Cardiac fibroblast (primary cell): Measurements from ENCODE around the gene TIAL1.

Experiments
- DNase-seq, 2 donors: peaks; one replicate each; pipeline versions ENCODE4 v3.0.0 to v3.0.0-alpha.2; 2010; ENCODE audit warnings: low read depth in 2 of 2
- H3K4me3 ChIP-seq, 2 donors: replicated peaks in 1 of 2; 1 replicate in 1 of 2; 2 replicates in 1 of 2; pipeline ENCODE4 v1.5.1; 2011; ENCODE audit warnings: low read depth in 2 of 2, low read length in 2 of 2, mild to moderate bottlenecking in 2 of 2, moderate library complexity in 1 of 2
- CTCF ChIP-seq: IDR thresholded peaks from one replicate; pipeline ENCODE4 v1.5.1; 2011; ENCODE audit warnings: low read depth, mild to moderate bottlenecking, low read length, inconsistent platforms

The TIAL1 gene

DNA sequence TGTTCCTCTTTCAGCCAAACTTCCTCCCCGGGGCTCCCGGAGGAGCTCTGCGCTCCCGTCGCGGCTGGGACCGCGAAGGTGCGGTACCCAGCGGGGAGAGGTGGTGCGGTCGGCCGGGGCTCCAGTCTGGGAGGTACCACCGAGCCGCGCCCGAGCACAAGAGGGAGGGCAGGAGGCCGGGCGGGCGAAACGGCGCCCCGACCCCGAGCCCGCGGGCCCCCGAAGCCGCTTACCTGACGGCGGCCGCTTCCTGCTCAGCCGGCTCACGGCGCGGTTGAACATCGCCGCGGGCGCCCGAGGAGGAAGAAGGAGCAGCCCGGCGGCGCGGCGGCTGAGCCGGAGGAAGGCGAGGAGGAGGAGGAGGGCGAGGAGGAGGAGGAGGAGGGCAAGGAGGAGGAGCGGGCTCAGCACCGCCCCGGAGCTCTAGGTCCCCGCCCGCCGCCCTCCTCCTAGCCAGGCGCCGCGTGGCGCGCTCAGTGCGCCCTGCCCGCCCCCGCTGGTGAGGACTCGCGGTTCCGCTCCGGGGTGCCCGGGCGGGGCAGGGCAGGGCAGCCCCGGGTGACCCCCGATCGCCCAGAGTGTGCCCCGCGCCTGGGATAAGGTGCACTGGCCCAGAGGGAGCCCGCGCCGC is 54.3 kb downstream of the TIAL1 start, which contains the start of gene RGS10:
RGS10 (minus strand) TSS at position 363 of the 631 bp plus-strand sequence; CDS start at position 282, 81 bp downstream.
- DNase-seq: peak; percentile 73 to 79
- no peak for TF ChIP-seq CTCF
- H3K4me3 ChIP-seq: peak within 1 kb of the TSS; percentile 68 to 76

DNA sequence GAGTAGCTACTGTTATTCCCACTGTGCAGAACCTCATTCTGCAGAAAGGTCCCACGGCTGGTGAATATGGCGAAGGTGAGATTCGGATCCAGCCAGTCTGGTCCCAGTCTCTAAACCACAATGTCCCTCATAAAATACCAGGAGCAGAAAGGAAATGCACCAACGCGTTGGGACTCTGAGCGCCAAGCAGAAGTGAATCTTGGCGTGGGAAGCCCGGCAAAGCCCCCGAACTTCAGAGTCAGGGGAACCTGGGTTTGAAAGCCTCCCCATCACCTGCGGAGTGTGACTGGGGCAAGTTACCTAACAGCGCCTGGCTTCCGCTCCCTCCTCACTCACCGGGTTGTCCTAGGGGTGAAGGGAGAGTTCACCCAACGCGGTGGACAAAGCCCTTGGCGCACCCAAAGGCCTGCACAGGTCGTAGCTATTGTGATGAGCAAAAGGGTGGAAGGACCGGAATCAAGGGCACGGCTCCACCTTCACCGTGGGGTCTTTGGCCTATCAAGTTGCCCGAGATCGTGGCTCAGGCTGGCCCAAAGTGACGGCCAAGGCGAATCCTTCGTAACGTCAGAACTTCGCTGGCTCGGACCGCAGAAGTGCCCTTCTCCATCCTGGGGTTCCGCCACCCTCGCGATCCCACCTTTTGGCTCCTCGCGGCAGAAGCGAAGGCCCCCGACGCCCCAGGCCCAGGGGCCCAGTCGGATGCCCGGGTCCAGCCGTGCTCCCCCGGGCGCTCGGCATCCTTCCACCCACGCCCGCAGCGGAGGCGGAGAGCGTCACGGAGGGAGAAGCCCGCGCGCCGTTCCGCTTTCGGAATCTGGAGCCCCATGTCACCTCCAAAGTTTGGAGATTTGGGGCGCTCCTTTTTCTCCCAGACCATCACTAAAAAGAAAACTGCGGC is 55.1 kb downstream of the TIAL1 start:
- peak overlapping the region; percentile 68 to 76 for H3K4me3 ChIP-seq
- no peak for DNase-seq
- no peak for TF ChIP-seq CTCF

GRCh38 chr10:119541046-119541445 is 55.7 kb downstream of the TIAL1 start:
- TF ChIP-seq CTCF: no peak
- DNase-seq: peak; percentile 14 to 33
- peak overlapping the region in 1 of 2 donors; percentile 68 for H3K4me3 ChIP-seq

GRCh38 chr10:119540038-119540437 is 56.7 kb downstream of the TIAL1 start:
- TF ChIP-seq CTCF: no peak
- no peak overlapping the region for H3K4me3 ChIP-seq
- no peak for DNase-seq

- DNase-seq: no peak
- no peak overlapping the region for H3K4me3 ChIP-seq
- no peak for TF ChIP-seq CTCF
Observed at GRCh38 chr10:119539359-119539825, 57.4 kb downstream of the TIAL1 start.

- no peak for TF ChIP-seq CTCF
- no peak overlapping the region for H3K4me3 ChIP-seq
Observed at GRCh38 chr10:119538632-119539358, 58.0 kb downstream of the TIAL1 start.

More at GRCh38 chr10:119538632-119539358, 58.0 kb downstream of the TIAL1 start:
- peak in 1 of 2 donors; percentile 34 for DNase-seq
